ENCODE data around the gene HACD1.
"Not testable (repeated sequence)": the region's sequence is repeated elsewhere in the genome, so short reads cannot be mapped to it uniquely, and the experiment has no call there.

The HACD1 gene

GRCh38 chr10:17643755-17644484, 26.7 kb upstream of the HACD1 start, which contains the start of gene STAM:
Gene STAM, plus strand, starts transcription at chr10:17644151. Its CDS starts 189 bp downstream, at chr10:17644340.
- peak; percentile 79 to 84 (median 80) for DNase-seq (ENCODE audit: low read depth in 2 of 3, low spot score in 2 of 3)

- peak in 1 of 3 experiments; percentile 20 for DNase-seq (ENCODE audit: low read depth in 2 of 3, low spot score in 2 of 3)
These were observed 26.2 kb upstream of the HACD1 start for GRCh38 chr10:17643339-17643754.

- DNase-seq (ENCODE audit: low read depth in 2 of 3, low spot score in 2 of 3), result no peak
These were observed 23.2 kb upstream of the HACD1 start for GRCh38 chr10:17640331-17640816.

- no peak for DNase-seq (ENCODE audit: low read depth in 2 of 3, low spot score in 2 of 3)
These were observed 20.7 kb upstream of the HACD1 start for GRCh38 chr10:17637869-17638268.

DNA sequence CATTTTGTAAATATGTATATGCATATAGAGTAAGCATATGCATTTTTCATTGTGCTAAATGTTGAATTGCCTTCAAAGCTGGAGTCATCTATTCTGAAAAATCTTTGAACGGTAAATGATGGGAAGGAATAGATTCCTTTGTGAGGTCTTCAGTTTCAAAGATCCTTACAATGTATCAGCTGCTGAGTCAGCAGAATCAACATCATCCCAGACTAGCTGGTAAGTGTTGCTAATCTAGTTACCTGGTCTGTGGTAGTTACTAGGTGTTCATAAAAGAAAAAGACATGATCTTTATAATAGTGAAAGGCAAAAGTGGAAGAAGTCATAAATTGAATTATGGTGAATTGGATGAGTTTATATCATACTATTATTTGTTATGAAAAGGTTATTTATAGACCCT, 16.2 kb upstream of the HACD1 start:
- no peak for DNase-seq (ENCODE audit: low read depth in 2 of 3, low spot score in 2 of 3)

- DNase-seq (ENCODE audit: low read depth in 2 of 3, low spot score in 2 of 3), result not testable (repeated sequence)
These were observed 15.4 kb upstream of the HACD1 start for GRCh38 chr10:17632590-17632989.

- no peak for DNase-seq (ENCODE audit: low read depth in 2 of 3, low spot score in 2 of 3)
These were observed 9.5 kb upstream of the HACD1 start for GRCh38 chr10:17626656-17627055.

DNA sequence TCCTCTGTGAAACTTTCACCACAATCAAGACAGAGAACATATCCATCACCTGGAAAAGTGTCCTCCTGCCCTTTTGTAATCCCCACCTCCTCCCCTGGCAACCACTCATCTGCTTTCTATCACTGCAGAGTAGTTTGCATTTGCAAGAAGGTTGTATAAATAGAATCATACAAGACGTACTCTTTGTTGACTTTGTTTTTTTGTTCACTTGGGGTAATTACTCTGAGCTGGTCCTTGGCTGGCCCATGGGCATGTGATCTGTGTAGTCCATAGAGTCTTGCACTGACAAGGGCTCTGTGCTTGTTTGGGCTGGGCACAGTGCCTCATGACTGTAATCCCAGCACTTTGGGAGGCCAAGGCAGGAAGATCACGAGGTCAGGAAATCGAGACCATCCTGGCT, 7.8 kb upstream of the HACD1 start:
- no peak for DNase-seq (ENCODE audit: low read depth in 2 of 3, low spot score in 2 of 3)

GRCh38 chr10:17622061-17622460, 4.9 kb upstream of the HACD1 start:
- DNase-seq (ENCODE audit: low read depth in 2 of 3, low spot score in 2 of 3), result no peak

DNA sequence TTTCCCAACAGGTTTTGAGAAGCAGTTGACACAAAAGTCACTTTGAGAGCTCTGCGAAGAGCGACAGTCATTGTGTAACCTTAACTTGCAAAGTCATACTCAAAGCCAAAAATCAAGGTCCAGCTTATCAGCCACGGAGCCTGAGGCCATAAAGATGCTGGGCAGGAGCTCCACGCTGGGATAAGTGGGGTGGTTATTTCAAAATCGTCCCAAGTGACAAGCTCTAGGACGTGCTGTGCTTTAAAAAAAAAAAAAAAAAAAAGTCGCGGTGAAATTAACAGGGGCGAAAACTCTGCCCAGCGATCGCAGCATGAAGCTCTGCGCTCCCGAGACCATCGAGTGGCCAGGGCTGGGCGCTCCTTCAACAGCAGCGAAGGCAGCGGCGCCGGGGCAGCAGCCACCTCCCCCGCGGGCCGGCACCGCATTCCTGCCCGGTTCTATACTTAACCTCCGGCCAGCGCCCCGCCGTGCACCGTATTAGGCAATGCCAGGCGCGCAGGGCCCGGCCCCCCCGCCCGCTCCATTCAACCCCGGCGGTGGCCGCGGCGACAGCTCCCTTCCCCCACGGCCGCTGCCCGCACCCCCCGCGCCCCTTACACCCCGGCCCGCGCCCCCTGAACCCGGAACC, 657 bp downstream of the HACD1 start:
- DNase-seq (ENCODE audit: low read depth in 2 of 3, low spot score in 2 of 3), result peak in 2 of 3 experiments; percentile 4 to 14

- DNase-seq (ENCODE audit: low read depth in 2 of 3, low spot score in 2 of 3), result no peak
These were observed 7.6 kb downstream of the HACD1 start for GRCh38 chr10:17609523-17610079.

DNA sequence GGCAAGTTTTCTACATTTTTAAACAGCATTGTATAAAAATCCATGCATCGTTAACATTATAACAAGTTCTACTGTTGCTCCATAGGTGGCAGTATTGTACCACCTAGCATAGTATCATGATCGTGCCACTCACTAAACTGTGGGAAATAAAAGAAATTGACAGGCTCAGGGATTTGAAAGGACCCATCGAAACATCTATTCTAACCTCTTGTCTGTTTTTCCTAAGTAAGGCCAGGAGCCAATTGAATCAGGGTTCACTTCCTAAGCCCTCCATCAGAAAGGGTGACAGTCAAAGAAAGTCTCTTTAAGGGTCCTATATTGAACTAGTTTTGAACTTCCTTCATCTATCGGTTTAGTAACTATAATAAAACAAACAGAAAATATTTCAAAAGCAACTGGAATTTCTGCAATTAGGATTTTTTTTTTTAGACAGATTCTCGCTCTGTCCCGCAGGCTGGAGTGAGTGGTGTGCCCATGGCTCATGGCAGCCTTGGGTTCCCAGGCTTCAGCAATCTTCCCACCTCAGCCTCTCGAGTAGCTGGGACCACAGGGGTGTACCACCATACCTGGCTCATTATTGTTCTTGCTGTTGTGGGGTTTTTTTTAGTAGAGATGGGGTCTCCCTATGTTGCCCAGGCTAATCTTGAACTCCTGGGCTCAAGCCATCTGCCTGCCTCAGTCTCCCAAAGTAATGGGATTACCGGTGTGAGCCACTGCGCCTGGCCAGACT, 9.4 kb downstream of the HACD1 start:
- no peak for DNase-seq (ENCODE audit: low read depth in 2 of 3, low spot score in 2 of 3)

- no peak for DNase-seq (ENCODE audit: low read depth in 2 of 3, low spot score in 2 of 3)
These were observed 10.1 kb downstream of the HACD1 start for GRCh38 chr10:17607060-17607459.

DNA sequence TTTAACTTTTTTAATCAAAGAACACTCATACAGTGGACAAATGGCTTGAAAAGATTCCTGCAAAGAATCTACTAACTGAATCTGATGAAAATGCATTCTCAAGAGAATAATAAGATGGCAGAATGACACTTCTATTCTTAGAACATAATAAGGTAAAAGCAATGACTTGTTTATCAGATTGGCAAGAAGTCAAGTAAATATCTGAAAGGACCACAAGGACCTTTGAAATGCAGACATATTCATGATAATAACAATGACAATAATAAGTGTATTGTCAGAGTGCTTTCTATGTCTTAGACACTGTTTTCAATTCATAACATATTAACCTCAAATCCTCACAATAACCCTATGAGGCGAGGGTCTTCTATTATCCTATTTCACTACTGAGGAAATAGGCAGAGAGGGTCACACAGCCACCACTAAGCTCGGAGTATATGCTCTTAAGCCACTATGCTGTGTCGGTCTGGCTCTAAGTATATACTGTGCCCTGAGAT, 10.6 kb downstream of the HACD1 start:
- no peak for DNase-seq (ENCODE audit: low read depth in 2 of 3, low spot score in 2 of 3)

DNA sequence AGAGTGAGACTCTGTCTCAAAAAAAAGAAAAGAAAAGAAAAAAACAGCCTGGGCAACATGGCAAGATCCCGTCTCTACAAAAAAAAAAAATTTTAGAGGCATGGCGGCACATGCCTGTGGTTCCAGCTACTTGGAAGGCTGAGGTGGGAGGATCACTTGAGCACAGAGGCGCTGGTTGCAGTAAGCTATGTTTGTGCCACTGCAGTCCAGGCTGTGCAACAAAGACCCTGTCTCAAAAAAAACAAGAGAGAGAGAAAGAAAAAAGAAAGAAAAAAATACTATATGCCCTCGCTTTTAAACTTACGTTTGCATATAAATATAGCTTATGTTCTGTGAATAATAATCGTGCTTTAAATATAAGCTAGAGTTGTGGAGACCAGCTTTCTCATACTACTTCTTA, 11.2 kb downstream of the HACD1 start:
- no peak for DNase-seq (ENCODE audit: low read depth in 2 of 3, low spot score in 2 of 3)

GRCh38 chr10:17599089-17599488, 18.1 kb downstream of the HACD1 start:
- DNase-seq (ENCODE audit: low read depth in 2 of 3, low spot score in 2 of 3), result no peak

DNA sequence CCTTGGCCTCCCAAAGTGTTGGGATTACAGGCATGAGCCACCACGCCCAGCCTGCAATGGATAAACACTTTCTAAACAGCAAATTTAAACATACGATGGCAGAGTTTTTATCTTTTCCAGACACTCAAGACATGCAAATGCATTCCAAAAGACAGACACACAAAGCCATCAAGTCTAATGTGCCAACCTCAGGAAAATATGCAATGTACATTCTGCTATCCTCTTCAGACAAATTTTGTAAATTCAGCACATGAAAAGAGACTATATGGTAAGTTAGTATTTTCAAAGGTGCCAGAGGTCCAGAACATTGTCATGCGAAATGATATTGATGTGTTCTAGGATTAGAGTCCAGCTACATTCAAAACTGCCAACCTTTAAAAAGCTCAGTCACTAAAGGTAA, 19.8 kb downstream of the HACD1 start:
- DNase-seq (ENCODE audit: low read depth in 2 of 3, low spot score in 2 of 3), result no peak

DNA sequence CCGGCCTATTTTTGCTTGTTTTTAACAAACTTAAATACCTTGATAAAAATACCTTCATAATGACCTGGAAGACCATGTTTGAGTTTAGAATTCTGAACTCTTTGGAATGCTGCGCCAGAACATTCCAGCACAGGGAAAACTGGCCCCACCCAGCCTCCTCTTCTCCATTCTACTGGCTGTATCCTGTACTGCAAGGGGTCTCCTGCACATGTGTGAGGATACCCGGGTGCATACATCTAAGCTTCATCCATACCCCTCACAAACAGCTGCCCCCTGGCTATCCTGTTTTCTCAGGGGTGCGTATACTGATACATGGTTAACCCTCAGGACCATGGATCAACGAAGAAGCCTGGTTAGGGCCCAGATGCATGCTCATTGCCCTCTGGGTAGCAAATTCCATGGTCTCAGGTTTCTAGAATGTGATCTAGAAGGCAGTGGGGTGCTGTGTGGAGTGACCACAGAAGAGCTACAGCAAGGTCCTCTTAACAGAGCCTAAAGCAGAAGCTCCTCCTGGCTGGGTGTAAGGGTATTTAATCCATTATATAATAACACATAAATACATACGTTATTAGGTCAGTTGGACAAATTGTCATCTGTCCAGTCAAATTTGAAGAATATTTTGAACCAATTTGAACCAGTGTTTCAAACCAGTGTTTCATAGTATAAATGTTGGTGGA, 26.1 kb downstream of the HACD1 start:
- no peak for DNase-seq (ENCODE audit: low read depth in 2 of 3, low spot score in 2 of 3)

DNA sequence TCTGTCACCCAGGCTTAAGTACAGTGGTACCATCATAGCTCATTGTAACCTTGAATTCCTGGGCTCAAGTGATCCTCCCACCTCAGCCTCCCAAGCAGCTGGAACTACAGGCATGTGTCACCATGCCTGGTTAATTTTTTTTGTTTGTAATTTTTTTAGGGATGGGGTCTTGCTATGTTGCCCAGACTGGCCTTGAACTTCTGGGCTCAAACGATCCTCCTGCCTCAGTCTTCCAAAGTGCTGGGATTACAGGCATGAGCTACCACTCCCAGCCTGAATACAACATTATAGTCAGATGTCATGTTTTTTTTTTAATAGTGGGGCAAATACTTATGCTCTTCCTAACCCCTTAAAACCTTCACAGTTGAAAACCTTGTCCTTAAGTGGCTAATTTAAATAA, 27.9 kb downstream of the HACD1 start:
- DNase-seq (ENCODE audit: low read depth in 2 of 3, low spot score in 2 of 3), result not testable (repeated sequence)

- DNase-seq (ENCODE audit: low read depth in 2 of 3, low spot score in 2 of 3), result no peak
These were observed 28.8 kb downstream of the HACD1 start for GRCh38 chr10:17588420-17588819.

DNA sequence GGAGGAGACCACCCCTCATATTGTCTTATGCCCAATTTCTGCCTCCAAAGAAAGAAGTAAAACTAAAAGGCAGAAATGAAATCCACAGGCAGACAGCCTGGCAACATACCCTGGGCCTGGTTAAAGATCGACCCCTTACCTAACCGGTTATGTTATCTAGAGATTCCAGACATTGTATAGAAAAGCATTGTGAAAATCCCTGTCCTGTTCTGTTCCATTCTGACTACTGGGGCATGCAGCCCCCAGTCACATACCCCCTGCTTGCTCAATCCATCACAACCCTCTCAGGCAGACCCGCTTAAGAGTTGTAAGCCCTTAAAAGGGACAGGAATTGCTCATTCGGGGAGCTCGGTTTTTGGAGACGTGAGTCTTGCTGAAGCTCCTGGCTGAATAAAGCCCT, 29.9 kb downstream of the HACD1 start:
- not testable (repeated sequence) for DNase-seq (ENCODE audit: low read depth in 2 of 3, low spot score in 2 of 3)

All from activated CD8-positive, alpha-beta memory T cell treated with anti-CD3 and anti-CD28 coated beads for 48 hours (primary cell).